Lower lobe of right lung (tissue), 2 donors: ENCODE measurements around the gene CALD1. TPM values are rescaled to one million over a fixed set of nuclear protein-coding genes. Genes with fewer than 3 reads are reported as not detected.

Experiments used
- ATAC-seq, 2 donors: fragments of 200-7000 bp; cut with Tn5 transposase; one replicate each; pipeline ENCODE4 v1.9.1; 2020 to 2022; ENCODE audit warnings: mild to moderate bottlenecking in 2 of 2, moderate library complexity in 2 of 2
- DNase-seq: peaks from one replicate; pipeline ENCODE4 v3.0.0-alpha.2; 2020
- H3K27ac ChIP-seq: fragments of 200-600 bp; one replicate; pipeline ENCODE4 v1.8.0; 2022
- H3K27me3 ChIP-seq: fragments of 200-600 bp; one replicate; pipeline ENCODE4 v1.8.0; 2022; ENCODE audit warnings: low read depth
- H3K36me3 ChIP-seq: fragments of 200-600 bp; one replicate; pipeline ENCODE4 v1.8.0; 2022; ENCODE audit warnings: mild to moderate bottlenecking
- H3K4me1 ChIP-seq: fragments of 200-600 bp; one replicate; pipeline ENCODE4 v1.8.0; 2022
- H3K4me3 ChIP-seq: fragments of 200-600 bp; one replicate; pipeline ENCODE4 v1.8.0; 2022; ENCODE audit warnings: mild to moderate bottlenecking
- H3K9me3 ChIP-seq: fragments of 200-600 bp; one replicate; pipeline ENCODE4 v1.8.0; 2022
- intact Hi-C: fragments of 100-400 bp; cut with DNase I; formaldehyde crosslinking; loops from one replicate; pipeline ENCODE4 v1.11.0; 2022
- total RNA-seq: library from RNA; stranded (reverse); fragmentation: NEBNext Ultra II Directional; extraction: Animal tissue kit (Norgen Biotek cat#: 25700); gene quantifications from one replicate; pipeline ENCODE4 v1.2.1, GENCODE V29; 2021
- TF ChIP-seq, protein P1 (sequence below): fragments of 200-600 bp; IDR thresholded peaks from one replicate; pipeline ENCODE4 v1.8.0; 2022; ENCODE audit warnings: antibody characterized with exemption, mild to moderate bottlenecking
- donor health status: DM: no; HTN: yes; CAD: no; lungs with severe emphysema.

CALD1 gene
- total RNA-seq, 1 donor from 2014 or later = 140 TPM

- TF ChIP-seq, protein P1, sequence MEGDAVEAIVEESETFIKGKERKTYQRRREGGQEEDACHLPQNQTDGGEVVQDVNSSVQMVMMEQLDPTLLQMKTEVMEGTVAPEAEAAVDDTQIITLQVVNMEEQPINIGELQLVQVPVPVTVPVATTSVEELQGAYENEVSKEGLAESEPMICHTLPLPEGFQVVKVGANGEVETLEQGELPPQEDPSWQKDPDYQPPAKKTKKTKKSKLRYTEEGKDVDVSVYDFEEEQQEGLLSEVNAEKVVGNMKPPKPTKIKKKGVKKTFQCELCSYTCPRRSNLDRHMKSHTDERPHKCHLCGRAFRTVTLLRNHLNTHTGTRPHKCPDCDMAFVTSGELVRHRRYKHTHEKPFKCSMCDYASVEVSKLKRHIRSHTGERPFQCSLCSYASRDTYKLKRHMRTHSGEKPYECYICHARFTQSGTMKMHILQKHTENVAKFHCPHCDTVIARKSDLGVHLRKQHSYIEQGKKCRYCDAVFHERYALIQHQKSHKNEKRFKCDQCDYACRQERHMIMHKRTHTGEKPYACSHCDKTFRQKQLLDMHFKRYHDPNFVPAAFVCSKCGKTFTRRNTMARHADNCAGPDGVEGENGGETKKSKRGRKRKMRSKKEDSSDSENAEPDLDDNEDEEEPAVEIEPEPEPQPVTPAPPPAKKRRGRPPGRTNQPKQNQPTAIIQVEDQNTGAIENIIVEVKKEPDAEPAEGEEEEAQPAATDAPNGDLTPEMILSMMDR = no peak
- Histone ChIP-seq H3K9me3 (no peaks in the 10 kb centered on the region), H3K36me3 (no peaks in the 10 kb centered on the region), H3K4me1 (no peaks in the 10 kb centered on the region), H3K27me3 (no peaks in the 10 kb centered on the region), H3K27ac (no peak overlapping the region), H3K4me3 (no peak overlapping the region)
- DNase-seq (no peak), ATAC-seq (no peak)
- intact Hi-C loops = no loop called here
Measured at GRCh38 chr7:135001390-135002165, 222.1 kb downstream of the CALD1 start.

DNA sequence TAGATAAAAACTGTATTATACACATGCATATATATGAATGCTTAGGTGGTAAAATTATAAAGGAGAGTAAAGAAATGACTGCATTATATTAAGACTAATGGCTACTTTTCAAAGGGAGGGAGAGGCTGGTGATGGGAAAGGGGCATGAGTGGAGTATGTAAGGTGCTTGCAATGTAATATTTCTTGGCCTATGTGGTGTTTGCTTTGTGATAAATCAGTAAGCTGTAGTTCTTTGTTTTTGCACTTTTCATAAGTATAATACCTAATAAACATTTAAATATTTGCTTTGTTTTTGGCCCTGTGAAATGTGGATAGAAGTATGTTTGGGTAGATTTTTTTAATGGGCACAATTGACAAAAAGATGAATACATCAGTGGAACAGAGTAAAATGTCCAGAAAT lies 232.8 kb downstream of the CALD1 start:
- no peaks in the 10 kb centered on the region for H3K27me3 ChIP-seq
- H3K4me1 ChIP-seq = no peaks in the 10 kb centered on the region
- H3K9me3 ChIP-seq = no peaks in the 10 kb centered on the region
- DNase-seq (no peak), ATAC-seq (no peak)
- H3K36me3 ChIP-seq = no peaks in the 10 kb centered on the region
- H3K4me3 ChIP-seq = no peak overlapping the region
- TF ChIP-seq, protein P1 = no peak
- H3K27ac ChIP-seq = no peak overlapping the region
- intact Hi-C loops = no loop called here

Other genes with a start within 250 kb of the CALD1 start
- not detected for gene AKR1B15, start 230.5 kb upstream of the CALD1 start, total RNA-seq
- gene BPGM, start 132.8 kb upstream of the CALD1 start, total RNA-seq = 16.9 TPM
- 6.1 TPM for gene AGBL3, start 206.9 kb downstream of the CALD1 start, total RNA-seq